Lower leg skin (tissue), 4 donors: Measurements from ENCODE around the gene STRIP1. TPM values are rescaled to one million over a fixed set of nuclear protein-coding genes. Genes with fewer than 3 reads are reported as not detected.
A peak's percentile ranks its signal among the peaks of the same experiment; 100 is the strongest.

Experiments
- DNase-seq, 2 donors: peaks; one replicate each; pipeline ENCODE4 v3.0.0-alpha.2; 2019; ENCODE audit warnings: low spot score in 2 of 2
- H3K4me3 ChIP-seq: fragments of 200-600 bp; sonication (generic); 2 replicates; pipeline ENCODE4 v1.5.1; 2017; ENCODE audit warnings: mild to moderate bottlenecking, low read depth; ENCODE audit not compliant: poor library complexity, severe bottlenecking
- POLR2A ChIP-seq, 2 donors: fragments of 450-650 bp; IDR thresholded peaks; one replicate each; pipeline ENCODE4 v1.6.1; 2016 to 2017; ENCODE audit warnings: antibody characterized with exemption in 2 of 2, mild to moderate bottlenecking in 1 of 2, moderate library complexity in 1 of 2
- WGBS, 2 donors: methylation state at CpG; one replicate each; pipeline ENCODE4 v1.1.5; 2018; 5-methylcytosine and 5-hydroxymethylcytosine counted together
- intact Hi-C: fragments of 100-400 bp; cut with DNase I; formaldehyde crosslinking; loops from one replicate; pipeline ENCODE4 v1.15.0; 2023; ENCODE audit warnings: low total_unique reads
- total RNA-seq, 4 donors: library from RNA; depleted of rRNA; stranded (reverse); fragments of >200 nt; gene quantifications; one replicate each; pipeline ENCODE4 v1.1.0, GENCODE V29; 2016
- TF ChIP-seq, protein P1 (sequence below), 3 donors: fragments of 450-650 bp; IDR thresholded peaks; one replicate each; pipeline ENCODE4 v1.5.1; 2016; ENCODE audit warnings: antibody characterized with exemption in 3 of 3, mild to moderate bottlenecking in 3 of 3, moderate library complexity in 2 of 3

Gene STRIP1
- total RNA-seq, 4 donors from 2014 or later: 45.0 to 64.1 (median 50.9) TPM

DNA sequence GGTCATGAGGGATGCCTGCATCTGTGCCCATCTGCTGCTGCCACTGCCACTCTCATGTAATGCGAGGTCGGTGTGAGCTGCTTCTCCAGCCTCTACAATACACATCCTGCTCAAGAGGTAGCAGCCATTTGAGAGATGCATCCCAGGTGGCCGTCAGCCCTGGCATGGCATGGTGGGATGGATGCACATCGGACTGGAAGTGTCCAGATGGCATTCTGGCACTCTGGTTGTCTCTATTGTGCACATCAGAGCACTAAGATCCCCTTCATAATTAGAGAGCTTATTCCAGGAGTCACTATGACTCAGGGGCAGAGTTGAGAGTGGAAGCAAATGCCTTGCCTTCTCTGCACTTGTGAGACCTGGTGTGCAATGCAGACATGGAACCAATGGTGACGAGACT is 3.8 kb downstream of the STRIP1 start:
- intact Hi-C loops: no loop called here
- H3K4me3 ChIP-seq: no peak overlapping the region
- TF ChIP-seq, protein P1, sequence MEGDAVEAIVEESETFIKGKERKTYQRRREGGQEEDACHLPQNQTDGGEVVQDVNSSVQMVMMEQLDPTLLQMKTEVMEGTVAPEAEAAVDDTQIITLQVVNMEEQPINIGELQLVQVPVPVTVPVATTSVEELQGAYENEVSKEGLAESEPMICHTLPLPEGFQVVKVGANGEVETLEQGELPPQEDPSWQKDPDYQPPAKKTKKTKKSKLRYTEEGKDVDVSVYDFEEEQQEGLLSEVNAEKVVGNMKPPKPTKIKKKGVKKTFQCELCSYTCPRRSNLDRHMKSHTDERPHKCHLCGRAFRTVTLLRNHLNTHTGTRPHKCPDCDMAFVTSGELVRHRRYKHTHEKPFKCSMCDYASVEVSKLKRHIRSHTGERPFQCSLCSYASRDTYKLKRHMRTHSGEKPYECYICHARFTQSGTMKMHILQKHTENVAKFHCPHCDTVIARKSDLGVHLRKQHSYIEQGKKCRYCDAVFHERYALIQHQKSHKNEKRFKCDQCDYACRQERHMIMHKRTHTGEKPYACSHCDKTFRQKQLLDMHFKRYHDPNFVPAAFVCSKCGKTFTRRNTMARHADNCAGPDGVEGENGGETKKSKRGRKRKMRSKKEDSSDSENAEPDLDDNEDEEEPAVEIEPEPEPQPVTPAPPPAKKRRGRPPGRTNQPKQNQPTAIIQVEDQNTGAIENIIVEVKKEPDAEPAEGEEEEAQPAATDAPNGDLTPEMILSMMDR (IDR thresholded peaks at IDR 0.05): no peak
- no peak for TF ChIP-seq POLR2A (IDR thresholded peaks at IDR 0.05)
- peak in 1 of 2 donors; percentile 52 for DNase-seq
- WGBS, 2 donors: 90 to 98% methylated on average over 5 of the region's 5 CpGs

DNA sequence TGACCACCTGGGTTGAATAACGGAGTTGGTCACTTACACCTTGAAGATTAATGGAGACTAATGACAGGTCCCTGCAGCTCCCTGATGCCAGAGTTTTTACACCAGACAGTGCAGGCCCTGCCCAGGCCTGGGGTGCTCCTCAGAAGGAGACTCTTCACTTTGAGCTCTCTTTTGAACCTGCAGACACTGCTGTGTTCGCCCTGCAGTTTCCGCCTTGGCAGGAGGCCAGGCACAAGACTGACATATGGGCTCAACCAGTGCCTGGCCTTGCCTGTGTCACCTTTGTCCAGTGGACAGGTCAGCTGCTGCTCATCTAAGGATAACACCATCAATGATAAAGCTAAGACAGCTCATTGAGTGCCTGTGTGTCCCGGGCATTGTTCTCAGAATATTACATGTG is 5.2 kb downstream of the STRIP1 start:
- 91 to 93% methylated on average over 4 of the region's 4 CpGs for WGBS, 2 donors
- TF ChIP-seq, protein P1 (IDR thresholded peaks at IDR 0.05): no peak
- TF ChIP-seq POLR2A (IDR thresholded peaks at IDR 0.05): no peak
- DNase-seq: peak in 1 of 2 donors; percentile 58
- intact Hi-C loops: no loop called here
- no peak overlapping the region for H3K4me3 ChIP-seq

DNA sequence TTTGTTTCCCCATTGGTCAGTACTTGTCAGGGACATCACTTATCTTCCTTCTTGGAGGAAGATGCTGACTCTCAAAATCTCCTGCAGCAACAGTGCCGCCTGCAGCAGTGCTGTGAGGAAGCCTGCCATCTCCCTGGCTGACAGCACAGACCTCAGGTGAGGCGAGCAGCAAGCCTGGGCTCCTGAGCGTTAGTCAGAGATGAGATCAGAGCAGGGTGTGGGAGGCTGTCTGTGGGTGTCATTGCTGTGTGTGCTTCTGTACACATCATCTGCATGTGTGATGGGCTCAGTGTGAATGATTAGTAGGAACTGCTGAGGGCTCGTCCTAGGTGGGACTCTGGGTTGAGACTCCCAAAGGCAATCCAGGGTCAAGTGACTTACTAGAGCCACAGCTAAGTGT is 6.1 kb downstream of the STRIP1 start:
- no peak overlapping the region for H3K4me3 ChIP-seq
- DNase-seq: peak in 1 of 2 donors; percentile 40
- intact Hi-C loops: no loop called here
- WGBS, 2 donors: 85 to 86% methylated on average over 4 of the region's 4 CpGs
- TF ChIP-seq POLR2A (IDR thresholded peaks at IDR 0.05): no peak
- TF ChIP-seq, protein P1 (IDR thresholded peaks at IDR 0.05): no peak

DNA sequence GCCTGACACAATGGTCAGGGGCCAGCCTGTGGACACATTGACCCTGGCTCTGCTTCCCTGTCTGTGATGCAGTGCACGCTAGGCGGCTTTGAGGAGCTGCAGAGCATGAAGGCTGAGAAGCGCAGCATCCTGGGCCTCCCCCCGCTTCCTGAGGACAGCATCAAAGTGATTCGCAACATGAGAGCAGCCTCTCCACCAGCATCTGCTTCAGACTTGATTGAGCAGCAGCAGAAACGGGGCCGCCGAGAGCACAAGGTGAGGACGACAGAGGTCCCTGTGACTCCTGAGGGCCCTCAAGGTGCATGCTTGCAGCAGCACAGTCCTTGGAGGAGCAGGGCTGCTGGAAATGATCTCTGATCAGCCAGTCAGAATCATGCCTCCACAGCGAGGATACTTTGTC is 8.6 kb downstream of the STRIP1 start:
- DNase-seq: no peak
- intact Hi-C loops: no loop called here
- TF ChIP-seq POLR2A (IDR thresholded peaks at IDR 0.05): no peak
- TF ChIP-seq, protein P1 (IDR thresholded peaks at IDR 0.05): no peak
- WGBS, 2 donors: 97% methylated on average over 10 of the region's 10 CpGs
- H3K4me3 ChIP-seq: no peak overlapping the region

DNA sequence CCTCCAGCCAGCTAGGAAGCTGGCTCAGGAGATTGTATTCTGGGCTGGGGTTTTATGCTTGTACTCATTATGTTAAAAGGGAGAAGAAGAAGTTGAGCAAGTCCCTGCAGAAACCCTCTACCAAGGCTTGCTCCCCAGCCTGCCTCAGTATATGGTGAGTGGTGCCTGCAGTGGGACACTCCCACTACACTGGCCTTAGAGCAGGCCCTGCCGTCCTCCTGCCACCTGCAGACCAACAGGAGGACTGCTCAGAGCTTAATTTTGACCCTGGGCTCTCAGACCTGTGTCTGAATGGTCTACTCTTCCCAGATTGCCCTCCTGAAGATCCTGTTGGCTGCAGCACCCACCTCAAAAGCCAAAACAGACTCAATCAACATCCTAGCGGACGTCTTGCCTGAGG is 13.0 kb downstream of the STRIP1 start:
- WGBS, 2 donors: 78 to 87% methylated on average over 3 of the region's 3 CpGs
- no peak overlapping the region for H3K4me3 ChIP-seq
- intact Hi-C loops: no loop called here
- no peak for DNase-seq
- TF ChIP-seq POLR2A (IDR thresholded peaks at IDR 0.05): no peak
- TF ChIP-seq, protein P1 (IDR thresholded peaks at IDR 0.05): no peak

DNA sequence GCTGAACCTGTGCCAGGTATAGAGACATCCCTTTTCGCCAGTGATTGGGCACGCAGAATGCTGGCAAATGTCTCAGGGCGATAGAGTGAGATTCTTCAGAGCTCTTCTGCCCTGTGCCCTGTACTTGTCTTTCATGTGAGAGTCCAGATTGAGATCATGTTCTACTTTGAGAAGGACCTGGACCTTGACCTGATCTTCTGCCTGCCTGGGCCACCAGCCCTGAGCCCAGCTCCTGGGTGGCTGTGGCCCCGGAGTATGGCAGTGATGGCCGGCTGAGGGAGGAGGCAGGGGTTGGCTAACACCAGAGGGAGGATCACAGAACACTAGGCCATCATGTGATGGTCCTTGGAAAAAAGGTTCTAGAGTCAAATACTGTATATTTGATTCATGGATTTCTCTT is 13.8 kb downstream of the STRIP1 start:
- TF ChIP-seq, protein P1 (IDR thresholded peaks at IDR 0.05): no peak
- TF ChIP-seq POLR2A (IDR thresholded peaks at IDR 0.05): no peak
- intact Hi-C loops: no loop called here
- DNase-seq: no peak
- WGBS, 2 donors: 92 to 95% methylated on average over 5 of the region's 5 CpGs
- H3K4me3 ChIP-seq: no peak overlapping the region
